HepG2 (cell line): ENCODE results near the gene ETHE1. TPM values are rescaled to one million over a fixed set of nuclear protein-coding genes. Genes with fewer than 3 reads are reported as not detected.
A peak's percentile ranks its signal among the peaks of the same experiment; 100 is the strongest.

Experiments used
- ATM ChIP-seq: fragments of 450-650 bp; IDR thresholded peaks from 2 replicates; pipeline ENCODE4 v1.7.1; 2017; ENCODE audit warnings: mild to moderate bottlenecking, borderline replicate concordance
- CTCF ChIP-seq: sonication (generic); formaldehyde crosslinking; IDR thresholded peaks from 2 replicates; pipeline ENCODE4 v1.5.0; 2020; ENCODE audit warnings: mild to moderate bottlenecking, missing genetic modification reagents, moderate library complexity
- E2F2 ChIP-seq: sonication (generic); formaldehyde crosslinking; IDR thresholded peaks from 2 replicates; pipeline ENCODE4 v1.4.0; 2020; ENCODE audit warnings: missing genetic modification reagents, borderline replicate concordance
- GATAD2A ChIP-seq: IDR thresholded peaks from 2 replicates; pipeline ENCODE4 v1.6.1; 2016
- GZF1 ChIP-seq: sonication (generic); formaldehyde crosslinking; IDR thresholded peaks from 2 replicates; pipeline ENCODE4 v1.5.1; 2020; ENCODE audit warnings: mild to moderate bottlenecking, missing genetic modification reagents
- HOXA5 ChIP-seq: sonication (generic); formaldehyde crosslinking; IDR thresholded peaks from 2 replicates; pipeline ENCODE4 v1.4.0; 2020; ENCODE audit warnings: missing genetic modification reagents
- IRF2 ChIP-seq: IDR thresholded peaks from 2 replicates; pipeline ENCODE4 v1.6.1; 2018; ENCODE audit warnings: missing genetic modification reagents, missing compliant biosample characterization
- KAT7 ChIP-seq: IDR thresholded peaks from 2 replicates; pipeline ENCODE4 v1.6.1; 2018; ENCODE audit warnings: borderline replicate concordance, missing compliant biosample characterization
- MIER3 ChIP-seq: IDR thresholded peaks from 2 replicates; pipeline ENCODE4 v1.6.1; 2016; ENCODE audit warnings: missing compliant biosample characterization, borderline replicate concordance
- SNAPC5 ChIP-seq: sonication (generic); formaldehyde crosslinking; IDR thresholded peaks from 2 replicates; pipeline ENCODE4 v1.8.1; 2023; ENCODE audit warnings: mild to moderate bottlenecking, missing genetic modification reagents, borderline replicate concordance
- SRSF9 ChIP-seq: fragments of 200-400 bp; formaldehyde crosslinking; IDR thresholded peaks from 2 replicates; pipeline ENCODE4 v1.6.1; 2018; ENCODE audit warnings: borderline replicate concordance, mild to moderate bottlenecking, low read depth, low read length; ENCODE audit not compliant: insufficient read depth, poor library complexity, severe bottlenecking
- SUZ12 ChIP-seq: fragments of 150-350 bp; IDR thresholded peaks from 2 replicates; pipeline ENCODE4 v1.6.1; 2014; ENCODE audit warnings: low read depth, low read length
- TCF7 ChIP-seq: sonication (generic); IDR thresholded peaks from 2 replicates; pipeline ENCODE4 v1.6.1; 2016; ENCODE audit warnings: antibody characterized with exemption, low read depth
- TFDP2 ChIP-seq: sonication (generic); formaldehyde crosslinking; IDR thresholded peaks from 2 replicates; pipeline ENCODE4 v1.4.0; 2020; ENCODE audit warnings: missing genetic modification reagents
- THAP7 ChIP-seq: sonication (generic); formaldehyde crosslinking; IDR thresholded peaks from 2 replicates; pipeline ENCODE4 v1.8.1; 2023; ENCODE audit warnings: mild to moderate bottlenecking, missing genetic modification reagents
- ZFP91 ChIP-seq: sonication (generic); formaldehyde crosslinking; IDR thresholded peaks from 2 replicates; pipeline ENCODE4 v1.9.0; 2022; ENCODE audit warnings: missing genetic modification reagents, mild to moderate bottlenecking, borderline replicate concordance
- ZNF101 ChIP-seq: sonication (generic); formaldehyde crosslinking; IDR thresholded peaks from 2 replicates; pipeline ENCODE4 v1.4.0; 2020; ENCODE audit warnings: mild to moderate bottlenecking, low read depth, missing genetic modification reagents, borderline replicate concordance
- ZNF503 ChIP-seq: sonication (generic); formaldehyde crosslinking; IDR thresholded peaks from 2 replicates; pipeline ENCODE4 v1.4.0; 2020; ENCODE audit warnings: missing genetic modification reagents
- ZNF670 ChIP-seq: sonication (generic); formaldehyde crosslinking; IDR thresholded peaks from 2 replicates; pipeline ENCODE4 v1.8.0; 2022; ENCODE audit warnings: mild to moderate bottlenecking, missing genetic modification reagents, borderline replicate concordance
- ZSCAN12 ChIP-seq: sonication (generic); formaldehyde crosslinking; IDR thresholded peaks from 2 replicates; pipeline ENCODE4 v1.9.0; 2021; ENCODE audit warnings: mild to moderate bottlenecking, missing genetic modification reagents
- polyA plus RNA-seq, 8 experiments: library from polyadenylated mRNA; depleted of rRNA in 3 of 8; stranded (reverse) in 7 of 8; unstranded in 1 of 8; fragments of >200 nt; fragmentation: Illumina TruSeq in 4 of 8; extraction: Trizol in 4 of 8; gene quantifications; 2 replicates each; pipeline versions ENCODE4 v1.2.1 to v1.2.3, GENCODE V29; 2011 to 2016; ENCODE audit warnings: low read depth in 4 of 8, missing spikeins in 1 of 8, mixed read lengths in 1 of 8; ENCODE audit not compliant: insufficient read depth in 1 of 8
- total RNA-seq, 5 experiments: library from RNA; depleted of rRNA; stranded (reverse); fragments of >200 nt; fragmentation: Illumina TruSeq; extraction: Trizol; gene quantifications; 2 replicates each; pipeline ENCODE4 v1.2.3, GENCODE V29; 2016; ENCODE audit warnings: low read depth in 1 of 5

ETHE1 gene
- total and polyA plus RNA-seq, 2 of the 13 experiments (the other 11 are each of a cell fraction or from before 2014, with no cell fraction given) = 32.5 to 58.4 TPM

GRCh38 chr19:43524922-43525835 is 1.8 kb downstream of the ETHE1 start (continued):
- no peak; the same call in 1 of the 2 replicates for TF ChIP-seq CTCF (CRISPR knock-in tag)
- TF ChIP-seq ZSCAN12 (CRISPR knock-in tag) = no peak
- TF ChIP-seq KAT7 (CRISPR knock-in tag) = no peak
- TF ChIP-seq ZNF503 (CRISPR knock-in tag) = no peak
- TF ChIP-seq ZNF670 (CRISPR knock-in tag) = no peak
- no peak for TF ChIP-seq SUZ12
- no peak for TF ChIP-seq SRSF9
- no peak for TF ChIP-seq ZNF101 (CRISPR knock-in tag)
- TF ChIP-seq GATAD2A (CRISPR knock-in tag) = peak; percentile 82
- TF ChIP-seq THAP7 = no peak
- no peak for TF ChIP-seq MIER3 (CRISPR knock-in tag)
- no peak for TF ChIP-seq TCF7
- TF ChIP-seq ATM = no peak
- peak; percentile 52; the same call in 1 of the 2 replicates for TF ChIP-seq TFDP2 (CRISPR knock-in tag)
- peak; percentile 90 for TF ChIP-seq ZFP91 (CRISPR knock-in tag)
- TF ChIP-seq IRF2 = peak; percentile 58; the same call in 1 of the 2 replicates
- no peak for TF ChIP-seq HOXA5
- TF ChIP-seq GZF1 = no peak
- TF ChIP-seq SNAPC5 = no peak
- TF ChIP-seq E2F2 (CRISPR knock-in tag) = no peak
